GM21515 (cell line): Measurements from ENCODE around the gene PRSS37.
"Not testable (repeated sequence)": the region's sequence is repeated elsewhere in the genome, so short reads cannot be mapped to it uniquely, and the experiment has no call there.

Experiments used
- ATAC-seq: cut with Tn5 transposase; IDR thresholded peaks from one replicate; pipeline ENCODE4 v1.9.1; 2021; ENCODE audit not compliant: unreplicated experiment

The PRSS37 gene

GRCh38 chr7:141841385-141841784 lies at the start of gene PRSS37:
Gene PRSS37, minus strand, starts transcription at chr7:141841485. Its CDS starts 436 bp downstream, at chr7:141841049.
- no peak for ATAC-seq

- no peak for ATAC-seq
Observed at GRCh38 chr7:141889321-141889720, 48.0 kb upstream of the PRSS37 start.

- no peak for ATAC-seq
Observed at GRCh38 chr7:141884539-141885225, 43.4 kb upstream of the PRSS37 start.

- ATAC-seq, result no peak
Observed at GRCh38 chr7:141880960-141881359, 39.7 kb upstream of the PRSS37 start.

- ATAC-seq, result no peak
Observed at GRCh38 chr7:141877365-141877764, 36.1 kb upstream of the PRSS37 start.

GRCh38 chr7:141876371-141876770 lies 35.1 kb upstream of the PRSS37 start:
- ATAC-seq, result no peak

GRCh38 chr7:141875453-141875852 lies 34.2 kb upstream of the PRSS37 start:
- no peak for ATAC-seq

- ATAC-seq, result no peak
Observed at GRCh38 chr7:141874787-141875186, 33.5 kb upstream of the PRSS37 start.

- no peak for ATAC-seq
Observed at GRCh38 chr7:141872931-141873330, 31.6 kb upstream of the PRSS37 start.

GRCh38 chr7:141866974-141867373 lies 25.7 kb upstream of the PRSS37 start:
- ATAC-seq, result no peak

- ATAC-seq, result no peak
Observed at GRCh38 chr7:141864765-141865447, 23.6 kb upstream of the PRSS37 start.

- ATAC-seq, result no peak
Observed at GRCh38 chr7:141860207-141860606, 18.9 kb upstream of the PRSS37 start.

- ATAC-seq, result no peak
Observed at GRCh38 chr7:141847996-141848395, 6.7 kb upstream of the PRSS37 start.

GRCh38 chr7:141844256-141844655 lies 3.0 kb upstream of the PRSS37 start:
- no peak for ATAC-seq

- no peak for ATAC-seq
Observed at GRCh38 chr7:141842904-141843303, 1.6 kb upstream of the PRSS37 start.

GRCh38 chr7:141840708-141841107 lies 577 bp downstream of the PRSS37 start:
- no peak for ATAC-seq

GRCh38 chr7:141839256-141839655 lies 2.0 kb downstream of the PRSS37 start:
- ATAC-seq, result no peak

- no peak for ATAC-seq
Observed at GRCh38 chr7:141838581-141838980, 2.7 kb downstream of the PRSS37 start.

- no peak for ATAC-seq
Observed at GRCh38 chr7:141837683-141838082, 3.6 kb downstream of the PRSS37 start.

- not testable (repeated sequence) for ATAC-seq
Observed at GRCh38 chr7:141822432-141822831, 18.9 kb downstream of the PRSS37 start.

- no peak for ATAC-seq
Observed at GRCh38 chr7:141820067-141820466, 21.2 kb downstream of the PRSS37 start.

- no peak for ATAC-seq
Observed at GRCh38 chr7:141792526-141792925, 48.8 kb downstream of the PRSS37 start.

GRCh38 chr7:141789917-141790316 lies 51.4 kb downstream of the PRSS37 start, which contains the start of gene TAS2R5:
Gene TAS2R5, plus strand, starts transcription at chr7:141790217. Its CDS starts 145 bp downstream, at chr7:141790362.
- no peak for ATAC-seq
